ENCODE data around the gene LPIN3. TPM values are rescaled to one million over a fixed set of nuclear protein-coding genes. Genes with fewer than 3 reads are reported as not detected.

The LPIN3 gene
- total and polyA plus RNA-seq, 12 donors: 1.8 to 49.7 (median 9.7) TPM

GRCh38 chr20:41306061-41306727 is 34.4 kb upstream of the LPIN3 start:
- H3K27me3 ChIP-seq: no peaks in the 10 kb centered on the region
- intact Hi-C loops (cut with DNase I): no loop called here
- no peak overlapping the region for H3K4me3 ChIP-seq
- TF ChIP-seq CTCF (IDR thresholded peaks at IDR 0.05) (no peak), POLR2A (IDR thresholded peaks at IDR 0.05) (no peak)
- H3K36me3 ChIP-seq (replicated peaks in 1 of 2): no peaks in the 10 kb centered on the region
- H3K9me3 ChIP-seq (replicated peaks in 1 of 3): no peaks in the 10 kb centered on the region
- 64 to 83% (median 74%) methylated on average over 5 of the region's 5 CpGs for WGBS, 4 donors
- H3K4me1 ChIP-seq (replicated peaks in 1 of 2): peaks cover 10 to 30% of the 10 kb centered on the region in 2 donors
- H3K27ac ChIP-seq: no peak overlapping the region
- no peak for DNase-seq

DNA sequence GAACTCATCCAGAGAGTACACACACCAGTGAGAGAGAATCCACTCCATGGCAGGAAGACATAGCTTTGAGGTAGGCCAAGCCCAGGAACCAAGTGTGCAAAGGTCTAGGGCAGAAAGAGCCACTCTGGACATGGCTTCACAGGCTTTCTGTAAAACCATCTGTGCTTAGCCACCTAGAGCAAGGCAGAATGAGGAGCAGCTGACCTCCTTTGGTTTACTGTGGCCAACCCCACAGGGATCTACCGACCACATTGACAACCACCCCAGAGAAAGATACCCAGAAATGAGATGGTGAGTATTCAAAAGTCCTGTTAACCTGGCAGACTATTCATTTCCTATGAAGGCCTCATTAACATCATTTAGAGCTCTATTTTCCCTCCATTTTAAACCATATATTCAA is 33.6 kb upstream of the LPIN3 start:
- no peaks in the 10 kb centered on the region for H3K27me3 ChIP-seq
- no peaks in the 10 kb centered on the region for H3K36me3 ChIP-seq (replicated peaks in 1 of 2)
- no peak for DNase-seq
- H3K4me3 ChIP-seq: no peak overlapping the region
- 90 to 100% (median 98%) methylated on average over 1 of the region's 1 CpG for WGBS, 4 donors
- H3K4me1 ChIP-seq (replicated peaks in 1 of 2): peaks cover 10 to 30% of the 10 kb centered on the region in 2 donors
- no peaks in the 10 kb centered on the region for H3K9me3 ChIP-seq (replicated peaks in 1 of 3)
- intact Hi-C loops (cut with DNase I): no loop called here
- TF ChIP-seq POLR2A (IDR thresholded peaks at IDR 0.05) (no peak), CTCF (IDR thresholded peaks at IDR 0.05) (no peak)
- H3K27ac ChIP-seq: no peak overlapping the region

GRCh38 chr20:41308290-41308711 is 32.3 kb upstream of the LPIN3 start:
- WGBS, 4 donors: 6 to 24% (median 11%) methylated on average over 1 of the region's 1 CpG
- no peak for TF ChIP-seq CTCF (IDR thresholded peaks at IDR 0.05)
- no peak for TF ChIP-seq POLR2A (IDR thresholded peaks at IDR 0.05)
- no peak for DNase-seq
- Histone ChIP-seq H3K9me3 (replicated peaks in 1 of 3) (no peaks in the 10 kb centered on the region), H3K4me3 (no peak overlapping the region), H3K27me3 (no peaks in the 10 kb centered on the region), H3K27ac (peak overlapping the region in 4 of 5 donors; percentile 7 to 80 (median 44)), H3K4me1 (replicated peaks in 1 of 2) (peaks cover 10 to 30% of the 10 kb centered on the region in 2 donors), H3K36me3 (replicated peaks in 1 of 2) (no peaks in the 10 kb centered on the region)
- intact Hi-C loops (cut with DNase I): no loop called here

GRCh38 chr20:41308726-41309413 is 31.8 kb upstream of the LPIN3 start:
- TF ChIP-seq CTCF (IDR thresholded peaks at IDR 0.05): no peak
- TF ChIP-seq POLR2A (IDR thresholded peaks at IDR 0.05): no peak
- Histone ChIP-seq H3K27me3 (no peaks in the 10 kb centered on the region), H3K36me3 (replicated peaks in 1 of 2) (no peaks in the 10 kb centered on the region), H3K9me3 (replicated peaks in 1 of 3) (no peaks in the 10 kb centered on the region), H3K4me1 (replicated peaks in 1 of 2) (peaks cover 13 to 32% of the 10 kb centered on the region in 2 donors), H3K4me3 (no peak overlapping the region), H3K27ac (peak overlapping the region in 4 of 5 donors; percentile 7 to 80 (median 44))
- intact Hi-C loops (cut with DNase I): no loop called here
- no peak for DNase-seq
- WGBS, 4 donors: 26 to 40% (median 34%) methylated on average over 3 of the region's 3 CpGs
